Ishikawa (cell line): ENCODE data around the gene COX17.

Experiments
- CEBPB ChIP-seq: IDR thresholded peaks from 2 replicates; pipeline ENCODE4 v1.6.1; 2012
- CREB1 ChIP-seq: IDR thresholded peaks from 2 replicates; pipeline ENCODE4 v1.6.1; 2012; ENCODE audit warnings: low read depth
- EGR1 ChIP-seq: IDR thresholded peaks from 2 replicates; pipeline ENCODE4 v1.6.1; 2012
- EP300 ChIP-seq: IDR thresholded peaks from 2 replicates; pipeline ENCODE4 v1.6.1; 2012; ENCODE audit warnings: borderline replicate concordance
- FOXM1 ChIP-seq: IDR thresholded peaks from 2 replicates; pipeline ENCODE4 v1.6.1; 2012; ENCODE audit warnings: low read depth, borderline replicate concordance
- MAX ChIP-seq: IDR thresholded peaks from 2 replicates; pipeline ENCODE4 v1.6.1; 2012
- NFIC ChIP-seq: IDR thresholded peaks from 2 replicates; pipeline ENCODE4 v1.6.1; 2012
- RAD21 ChIP-seq: IDR thresholded peaks from 2 replicates; pipeline ENCODE4 v1.6.1; 2012; ENCODE audit warnings: low read depth
- REST ChIP-seq: IDR thresholded peaks from 2 replicates; pipeline ENCODE4 v1.6.1; 2012; ENCODE audit warnings: low read depth, mild to moderate bottlenecking
- TAF1 ChIP-seq: IDR thresholded peaks from 2 replicates; pipeline ENCODE4 v1.6.1; 2012; ENCODE audit warnings: low read depth, mild to moderate bottlenecking
- TCF12 ChIP-seq: IDR thresholded peaks from 2 replicates; pipeline ENCODE4 v1.6.1; 2012; ENCODE audit warnings: low read depth
- TEAD4 ChIP-seq: IDR thresholded peaks from 2 replicates; pipeline ENCODE4 v1.6.1; 2012
- USF1 ChIP-seq: IDR thresholded peaks from 2 replicates; pipeline ENCODE4 v1.6.1; 2012
- YY1 ChIP-seq: IDR thresholded peaks from 2 replicates; pipeline ENCODE4 v1.6.1; 2012; ENCODE audit warnings: low read depth
- ZBTB7A ChIP-seq: IDR thresholded peaks from 2 replicates; pipeline ENCODE4 v1.6.1; 2012; ENCODE audit warnings: low read depth

COX17 gene

GRCh38 chr3:119657887-119658702 is 19.1 kb downstream of the COX17 start:
- no peak for TF ChIP-seq ZBTB7A
- no peak for TF ChIP-seq CEBPB
- no peak for TF ChIP-seq YY1
- no peak for TF ChIP-seq MAX
- TF ChIP-seq FOXM1 = no peak
- no peak for TF ChIP-seq NFIC
- TF ChIP-seq RAD21 = no peak
- no peak for TF ChIP-seq EGR1
- TF ChIP-seq USF1 = no peak
- no peak for TF ChIP-seq TCF12
- no peak for TF ChIP-seq TEAD4
- TF ChIP-seq CREB1 = no peak
- no peak for TF ChIP-seq TAF1
- TF ChIP-seq EP300 = no peak

- no peak for TF ChIP-seq EGR1
- no peak for TF ChIP-seq USF1
- TF ChIP-seq ZBTB7A = no peak
- no peak for TF ChIP-seq RAD21
- no peak for TF ChIP-seq FOXM1
- TF ChIP-seq TAF1 = no peak
- no peak for TF ChIP-seq TEAD4
- no peak for TF ChIP-seq MAX
Observed at GRCh38 chr3:119653876-119654275, 23.3 kb downstream of the COX17 start.

- no peak for TF ChIP-seq EP300
- no peak for TF ChIP-seq CEBPB
- TF ChIP-seq MAX = no peak
- TF ChIP-seq REST = no peak
- no peak for TF ChIP-seq NFIC
- TF ChIP-seq TEAD4 = no peak
- no peak for TF ChIP-seq RAD21
- TF ChIP-seq USF1 = no peak
- no peak for TF ChIP-seq TAF1
- TF ChIP-seq CREB1 = no peak
- no peak for TF ChIP-seq EGR1
- TF ChIP-seq ZBTB7A = no peak
- no peak for TF ChIP-seq YY1
- TF ChIP-seq TCF12 = no peak
- TF ChIP-seq FOXM1 = no peak
Observed at GRCh38 chr3:119652306-119653033, 24.7 kb downstream of the COX17 start.

- no peak for TF ChIP-seq RAD21
- no peak for TF ChIP-seq NFIC
- no peak for TF ChIP-seq CEBPB
- TF ChIP-seq MAX = no peak
Observed at GRCh38 chr3:119649761-119650160, 27.4 kb downstream of the COX17 start.

- TF ChIP-seq EP300 = no peak
- no peak for TF ChIP-seq TCF12
- TF ChIP-seq YY1 = no peak
- TF ChIP-seq FOXM1 = no peak
- no peak for TF ChIP-seq CREB1
- TF ChIP-seq EGR1 = no peak
- no peak for TF ChIP-seq RAD21
- no peak for TF ChIP-seq MAX
- no peak for TF ChIP-seq USF1
- no peak for TF ChIP-seq REST
- TF ChIP-seq TEAD4 = no peak
- TF ChIP-seq NFIC = no peak
- no peak for TF ChIP-seq CEBPB
- no peak for TF ChIP-seq ZBTB7A
- TF ChIP-seq TAF1 = no peak
Observed at GRCh38 chr3:119647843-119648575, 29.2 kb downstream of the COX17 start.
